Epidermal melanocyte (primary cell): ENCODE data around the gene SLC66A3.

Experiments
- DNase-seq: peaks from one replicate; pipeline ENCODE4 v3.0.0; 2011; ENCODE audit warnings: low spot score; ENCODE audit not compliant: insufficient read length

Gene SLC66A3

GRCh38 chr2:11155381-11156035 lies at the start of gene SLC66A3:
SLC66A3 (plus strand) TSS chr2:11155467; CDS start chr2:11155547, 80 bp downstream.
- no peak for DNase-seq

GRCh38 chr2:11109002-11109401 lies 46.3 kb upstream of the SLC66A3 start:
- no peak for DNase-seq

GRCh38 chr2:11112870-11113428 lies 42.3 kb upstream of the SLC66A3 start:
- no peak for DNase-seq

GRCh38 chr2:11117776-11118175 lies 37.5 kb upstream of the SLC66A3 start:
- DNase-seq = no peak

- DNase-seq = no peak
Measured at GRCh38 chr2:11118761-11119160, 36.5 kb upstream of the SLC66A3 start.

- peak; percentile 40 for DNase-seq
Measured at GRCh38 chr2:11121099-11121822, 34.0 kb upstream of the SLC66A3 start.

GRCh38 chr2:11121823-11122155 lies 33.5 kb upstream of the SLC66A3 start:
- DNase-seq = no peak

GRCh38 chr2:11122380-11122779 lies 32.9 kb upstream of the SLC66A3 start:
- no peak for DNase-seq

- no peak for DNase-seq
Measured at GRCh38 chr2:11123001-11123809, 32.1 kb upstream of the SLC66A3 start.

GRCh38 chr2:11123856-11124759 lies 31.2 kb upstream of the SLC66A3 start:
- DNase-seq = peak; percentile 34

- no peak for DNase-seq
Measured at GRCh38 chr2:11124760-11125068, 30.6 kb upstream of the SLC66A3 start.

GRCh38 chr2:11127761-11128160 lies 27.5 kb upstream of the SLC66A3 start:
- no peak for DNase-seq

- no peak for DNase-seq
Measured at GRCh38 chr2:11128243-11128951, 26.9 kb upstream of the SLC66A3 start.

GRCh38 chr2:11129598-11130449 lies 25.4 kb upstream of the SLC66A3 start:
- DNase-seq = no peak

GRCh38 chr2:11131166-11131920 lies 23.9 kb upstream of the SLC66A3 start:
- no peak for DNase-seq

- DNase-seq = no peak
Measured at GRCh38 chr2:11132036-11132671, 23.1 kb upstream of the SLC66A3 start.

GRCh38 chr2:11133238-11133935 lies 21.9 kb upstream of the SLC66A3 start:
- no peak for DNase-seq

- no peak for DNase-seq
Measured at GRCh38 chr2:11133936-11134320, 21.3 kb upstream of the SLC66A3 start.
